ENCODE results near the gene MAGEB3. TPM values are rescaled to one million over a fixed set of nuclear protein-coding genes. Genes with fewer than 3 reads are reported as not detected.
A peak's percentile ranks its signal among the peaks of the same experiment; 100 is the strongest.

Gene MAGEB3
- total RNA-seq, 1 donor from 2014 or later = not detected

DNA sequence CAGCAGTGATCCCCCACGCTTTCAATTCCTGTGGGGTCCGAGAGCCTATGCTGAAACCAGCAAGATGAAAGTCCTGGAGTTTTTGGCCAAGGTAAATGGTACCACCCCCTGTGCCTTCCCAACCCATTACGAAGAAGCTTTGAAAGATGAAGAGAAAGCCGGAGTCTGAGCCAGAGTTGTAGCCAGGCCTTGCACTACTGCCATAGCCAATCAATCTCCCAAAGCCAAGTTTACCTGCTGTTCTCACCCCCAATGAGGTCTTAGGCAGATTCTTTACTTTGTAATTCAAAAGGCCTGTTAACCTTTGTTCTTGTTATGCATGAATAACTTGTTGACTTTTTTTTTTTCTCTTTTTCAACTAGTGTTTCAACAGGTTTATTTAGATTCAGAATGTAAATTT lies 11.1 kb upstream of the MAGEB3 start:
- no peak overlapping the region for H3K27ac ChIP-seq (ENCODE audit: low read depth, low read length)
- no peak overlapping the region for H3K27ac Mint-ChIP-seq (ENCODE audit: unreplicated experiment)
- no peaks in the 10 kb centered on the region for H4K20me1 ChIP-seq (ENCODE audit: insufficient read depth, low read length)
- H3K4me2 ChIP-seq (ENCODE audit: low read length) = no peak overlapping the region
- peaks cover 2% of the 10 kb centered on the region for H3K36me3 Mint-ChIP-seq (ENCODE audit: low read depth, unreplicated experiment)
- no peak for DNase-seq (ENCODE audit: low read depth)
- TF ChIP-seq EZH2 (IDR thresholded peaks at IDR 0.05; ENCODE audit: insufficient read depth, low read length) (no peak), CTCF (IDR thresholded peaks at IDR 0.05; ENCODE audit: insufficient read depth, low read depth, low read length) (no peak)
- H3K4me3 Mint-ChIP-seq (ENCODE audit: unreplicated experiment) = no peak overlapping the region
- H3K4me3 ChIP-seq (ENCODE audit: insufficient read depth, low read depth, low read length) = no peak overlapping the region
- H3K9me3 Mint-ChIP-seq (ENCODE audit: unreplicated experiment) = no peaks in the 10 kb centered on the region
- H3K79me2 ChIP-seq (ENCODE audit: insufficient read depth, low read length) = no peaks in the 10 kb centered on the region
- H3K4me1 Mint-ChIP-seq (ENCODE audit: low read depth, unreplicated experiment) = no peaks in the 10 kb centered on the region
- H2AFZ ChIP-seq (ENCODE audit: low read depth, low read length) = no peak overlapping the region
- H3K9me3 ChIP-seq (ENCODE audit: insufficient read depth, low read depth, low read length) = no peaks in the 10 kb centered on the region
- H3K9ac ChIP-seq (ENCODE audit: low read length) = no peak overlapping the region
- no peak for FAIRE-seq
- no peaks in the 10 kb centered on the region for H3K36me3 ChIP-seq (ENCODE audit: insufficient read depth, low read length)
- H3K27me3 Mint-ChIP-seq (ENCODE audit: low read depth, unreplicated experiment) = no peaks in the 10 kb centered on the region
- no peaks in the 10 kb centered on the region for H3K4me1 ChIP-seq (ENCODE audit: insufficient read depth, low read length)
- H3K27me3 ChIP-seq (ENCODE audit: insufficient read depth, low read length) = no peaks in the 10 kb centered on the region

DNA sequence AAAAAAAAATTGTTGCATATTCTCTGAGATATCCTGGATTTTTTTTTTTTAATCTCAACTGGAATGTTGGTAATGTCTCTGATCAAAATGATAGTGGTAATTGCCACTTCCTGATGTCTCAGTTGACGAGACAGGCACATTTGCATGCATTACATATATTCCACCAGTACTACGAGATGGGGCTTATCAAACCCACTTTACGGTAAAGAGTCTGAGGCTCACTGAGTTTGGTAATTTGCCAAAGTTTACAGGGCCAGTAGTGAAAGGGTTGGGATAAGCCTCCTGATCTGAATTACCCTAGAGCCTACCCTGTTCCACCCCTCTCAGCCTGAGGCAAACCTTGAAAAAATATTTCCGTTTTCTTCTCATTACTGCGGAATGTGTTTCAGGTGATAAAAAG lies 9.8 kb upstream of the MAGEB3 start:
- Histone ChIP-seq H3K4me3 (ENCODE audit: insufficient read depth, low read depth, low read length) (no peak overlapping the region), H3K4me2 (ENCODE audit: low read length) (no peak overlapping the region), H3K27me3 (ENCODE audit: insufficient read depth, low read length) (no peaks in the 10 kb centered on the region), H3K27ac (ENCODE audit: low read depth, low read length) (no peak overlapping the region), H3K4me1 (ENCODE audit: insufficient read depth, low read length) (no peaks in the 10 kb centered on the region), H2AFZ (ENCODE audit: low read depth, low read length) (no peak overlapping the region), H3K9ac (ENCODE audit: low read length) (no peak overlapping the region), H3K36me3 (ENCODE audit: insufficient read depth, low read length) (no peaks in the 10 kb centered on the region), H3K79me2 (ENCODE audit: insufficient read depth, low read length) (no peaks in the 10 kb centered on the region), H3K9me3 (ENCODE audit: insufficient read depth, low read depth, low read length) (no peaks in the 10 kb centered on the region), H4K20me1 (ENCODE audit: insufficient read depth, low read length) (no peaks in the 10 kb centered on the region)
- H3K36me3 Mint-ChIP-seq (ENCODE audit: low read depth, unreplicated experiment) = peaks cover 2% of the 10 kb centered on the region
- H3K27me3 Mint-ChIP-seq (ENCODE audit: low read depth, unreplicated experiment) = no peaks in the 10 kb centered on the region
- no peak for TF ChIP-seq CTCF (IDR thresholded peaks at IDR 0.05; ENCODE audit: insufficient read depth, low read depth, low read length)
- TF ChIP-seq EZH2 (IDR thresholded peaks at IDR 0.05; ENCODE audit: insufficient read depth, low read length) = no peak
- no peak overlapping the region for H3K4me3 Mint-ChIP-seq (ENCODE audit: unreplicated experiment)
- no peaks in the 10 kb centered on the region for H3K9me3 Mint-ChIP-seq (ENCODE audit: unreplicated experiment)
- no peak overlapping the region for H3K27ac Mint-ChIP-seq (ENCODE audit: unreplicated experiment)
- FAIRE-seq (peak; percentile 13), DNase-seq (ENCODE audit: low read depth) (no peak)
- H3K4me1 Mint-ChIP-seq (ENCODE audit: low read depth, unreplicated experiment) = no peaks in the 10 kb centered on the region

GRCh38 chrX:30224536-30224935 lies 5.9 kb upstream of the MAGEB3 start:
- no peak overlapping the region for H3K4me2 ChIP-seq (ENCODE audit: low read length)
- DNase-seq (ENCODE audit: low read depth) (no peak), FAIRE-seq (no peak)
- H3K27ac Mint-ChIP-seq (ENCODE audit: unreplicated experiment) = no peak overlapping the region
- H3K36me3 Mint-ChIP-seq (ENCODE audit: low read depth, unreplicated experiment) = no peaks in the 10 kb centered on the region
- no peaks in the 10 kb centered on the region for H3K27me3 ChIP-seq (ENCODE audit: insufficient read depth, low read length)
- H3K9ac ChIP-seq (ENCODE audit: low read length) = no peak overlapping the region
- no peaks in the 10 kb centered on the region for H4K20me1 ChIP-seq (ENCODE audit: insufficient read depth, low read length)
- H3K9me3 Mint-ChIP-seq (ENCODE audit: unreplicated experiment) = no peaks in the 10 kb centered on the region
- no peaks in the 10 kb centered on the region for H3K4me1 Mint-ChIP-seq (ENCODE audit: low read depth, unreplicated experiment)
- H3K27ac ChIP-seq (ENCODE audit: low read depth, low read length) = no peak overlapping the region
- H3K36me3 ChIP-seq (ENCODE audit: insufficient read depth, low read length) = no peaks in the 10 kb centered on the region
- H3K79me2 ChIP-seq (ENCODE audit: insufficient read depth, low read length) = no peaks in the 10 kb centered on the region
- H2AFZ ChIP-seq (ENCODE audit: low read depth, low read length) = no peak overlapping the region
- H3K4me3 Mint-ChIP-seq (ENCODE audit: unreplicated experiment) = no peak overlapping the region
- H3K27me3 Mint-ChIP-seq (ENCODE audit: low read depth, unreplicated experiment) = no peaks in the 10 kb centered on the region
- no peaks in the 10 kb centered on the region for H3K4me1 ChIP-seq (ENCODE audit: insufficient read depth, low read length)
- H3K4me3 ChIP-seq (ENCODE audit: insufficient read depth, low read depth, low read length) = no peak overlapping the region
- no peak for TF ChIP-seq EZH2 (IDR thresholded peaks at IDR 0.05; ENCODE audit: insufficient read depth, low read length)
- TF ChIP-seq CTCF (IDR thresholded peaks at IDR 0.05; ENCODE audit: insufficient read depth, low read depth, low read length) = no peak
- no peaks in the 10 kb centered on the region for H3K9me3 ChIP-seq (ENCODE audit: insufficient read depth, low read depth, low read length)
